ENCODE results near the gene CRYBG2.
"Not testable (repeated sequence)": the region's sequence is repeated elsewhere in the genome, so short reads cannot be mapped to it uniquely, and the experiment has no call there.

CRYBG2 gene

GRCh38 chr1:26317612-26318337 is 36.2 kb downstream of the CRYBG2 start, which contains the start of gene CD52:
CD52 (plus strand) TSS chr1:26317958; CDS start chr1:26318018, 60 bp downstream.
- no peaks in the 10 kb centered on the region for H3K36me3 ChIP-seq (ENCODE audit: control insufficient read depth in 2 of 2, insufficient read depth in 2 of 2, low read length in 2 of 2)
- H3K27me3 ChIP-seq (ENCODE audit: control insufficient read depth in 1 of 2, insufficient read depth in 2 of 2, low read length in 2 of 2) = peaks cover 4 to 8% of the 10 kb centered on the region in 2 donors
- no peaks in the 10 kb centered on the region for H3K9me3 ChIP-seq (ENCODE audit: control insufficient read depth in 2 of 2, low read length in 2 of 2)
- H3K4me1 ChIP-seq (ENCODE audit: control insufficient read depth, insufficient read depth, low read length) = peaks cover 7% of the 10 kb centered on the region
- H3K27ac ChIP-seq (ENCODE audit: low read length) = no peak within 1 kb of the TSS
- H3K9ac ChIP-seq (ENCODE audit: low read length in 2 of 2) = no peak within 1 kb of the TSS
- peak within 1 kb of the TSS in 1 of 2 donors; percentile 15 for H3K4me3 ChIP-seq (ENCODE audit: low read length in 2 of 2)

GRCh38 chr1:26317146-26317545 is 36.8 kb downstream of the CRYBG2 start:
- Histone ChIP-seq H3K27me3 (ENCODE audit: control insufficient read depth in 1 of 2, insufficient read depth in 2 of 2, low read length in 2 of 2) (peaks cover 4 to 8% of the 10 kb centered on the region in 2 donors), H3K4me3 (ENCODE audit: low read length in 2 of 2) (no peak overlapping the region), H3K9me3 (ENCODE audit: control insufficient read depth in 2 of 2, low read length in 2 of 2) (no peaks in the 10 kb centered on the region), H3K9ac (ENCODE audit: low read length in 2 of 2) (no peak overlapping the region), H3K27ac (ENCODE audit: low read length) (no peak overlapping the region), H3K36me3 (ENCODE audit: control insufficient read depth in 2 of 2, insufficient read depth in 2 of 2, low read length in 2 of 2) (no peaks in the 10 kb centered on the region), H3K4me1 (ENCODE audit: control insufficient read depth, insufficient read depth, low read length) (peaks cover 7% of the 10 kb centered on the region)

DNA sequence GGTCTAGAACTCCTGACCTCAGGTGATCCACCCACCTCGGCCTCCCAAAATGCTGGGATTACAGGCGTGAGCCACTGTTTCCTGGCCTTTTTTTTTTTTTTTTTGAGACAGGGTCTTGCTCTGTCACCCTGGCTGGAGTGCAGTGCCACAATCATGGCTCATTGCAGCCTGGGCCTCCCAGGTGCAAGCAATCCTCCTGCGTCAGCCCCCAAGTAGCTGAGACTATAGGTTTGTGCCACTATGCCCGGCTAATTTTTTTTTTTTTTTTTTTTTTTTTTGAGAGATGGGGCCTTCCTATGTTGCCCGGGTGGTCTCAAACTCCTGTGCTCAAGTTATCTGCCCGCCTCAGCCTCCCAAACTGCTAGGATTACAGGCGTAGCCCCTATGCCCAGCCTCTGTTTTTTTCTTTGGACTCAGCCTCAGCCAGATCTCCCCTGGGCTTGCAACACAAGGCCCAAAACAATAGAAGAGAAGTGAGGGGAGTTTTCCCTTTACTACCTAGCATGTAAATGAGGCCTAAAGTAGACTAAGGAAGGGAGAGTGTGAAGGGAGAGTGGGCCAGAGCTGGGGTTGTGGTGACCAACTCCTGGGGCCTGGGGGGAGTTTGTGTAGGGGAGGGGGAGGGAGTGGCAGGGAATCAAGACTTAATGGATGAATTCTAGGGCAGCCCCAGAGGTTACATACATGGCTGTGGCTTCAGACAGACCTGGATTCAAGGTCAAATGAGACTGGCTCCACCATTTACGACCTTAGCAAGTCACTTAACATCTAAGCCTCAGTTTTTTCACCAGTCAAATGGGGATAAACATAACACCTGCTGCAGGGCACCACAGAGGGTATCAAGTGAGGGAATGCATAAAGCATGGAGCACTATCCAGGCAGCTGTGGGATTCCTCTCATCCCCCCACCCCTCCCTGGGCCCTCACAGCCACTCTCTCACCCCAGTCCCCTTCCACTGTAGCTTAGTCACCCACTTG is 37.8 kb downstream of the CRYBG2 start:
- Histone ChIP-seq H3K9ac (ENCODE audit: low read length in 2 of 2) (no peak overlapping the region), H3K27ac (ENCODE audit: low read length) (no peak overlapping the region), H3K27me3 (ENCODE audit: control insufficient read depth in 1 of 2, insufficient read depth in 2 of 2, low read length in 2 of 2) (peaks cover 4 to 8% of the 10 kb centered on the region in 2 donors), H3K4me1 (ENCODE audit: control insufficient read depth, insufficient read depth, low read length) (peaks cover 2% of the 10 kb centered on the region), H3K9me3 (ENCODE audit: control insufficient read depth in 2 of 2, low read length in 2 of 2) (no peaks in the 10 kb centered on the region), H3K4me3 (ENCODE audit: low read length in 2 of 2) (no peak overlapping the region), H3K36me3 (ENCODE audit: control insufficient read depth in 2 of 2, insufficient read depth in 2 of 2, low read length in 2 of 2) (no peaks in the 10 kb centered on the region)

DNA sequence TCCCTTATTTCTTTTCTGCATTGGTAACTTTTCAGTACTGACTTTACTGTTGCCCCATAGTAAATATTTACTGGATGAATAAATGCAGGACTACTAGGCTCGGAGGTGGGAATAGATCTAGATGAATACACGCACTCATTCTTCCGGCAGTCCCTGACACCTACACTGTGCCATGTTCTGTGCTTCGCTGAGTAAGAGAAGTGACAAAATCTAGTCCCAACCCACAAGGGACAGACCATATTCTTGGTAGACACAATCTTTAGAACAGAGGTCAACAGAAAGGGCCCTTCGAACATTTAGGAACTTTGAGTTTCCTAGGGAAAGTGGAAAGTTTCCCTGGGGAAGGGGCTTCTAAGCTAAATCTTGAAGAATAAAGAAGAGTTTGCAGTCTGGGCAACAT is 39.4 kb downstream of the CRYBG2 start:
- Histone ChIP-seq H3K36me3 (ENCODE audit: control insufficient read depth in 2 of 2, insufficient read depth in 2 of 2, low read length in 2 of 2) (no peaks in the 10 kb centered on the region), H3K9me3 (ENCODE audit: control insufficient read depth in 2 of 2, low read length in 2 of 2) (no peaks in the 10 kb centered on the region), H3K9ac (ENCODE audit: low read length in 2 of 2) (no peak overlapping the region), H3K4me3 (ENCODE audit: low read length in 2 of 2) (no peak overlapping the region), H3K4me1 (ENCODE audit: control insufficient read depth, insufficient read depth, low read length) (no peaks in the 10 kb centered on the region), H3K27me3 (ENCODE audit: control insufficient read depth in 1 of 2, insufficient read depth in 2 of 2, low read length in 2 of 2) (peaks cover 0 to 6% of the 10 kb centered on the region in 2 donors), H3K27ac (ENCODE audit: low read length) (no peak overlapping the region)

DNA sequence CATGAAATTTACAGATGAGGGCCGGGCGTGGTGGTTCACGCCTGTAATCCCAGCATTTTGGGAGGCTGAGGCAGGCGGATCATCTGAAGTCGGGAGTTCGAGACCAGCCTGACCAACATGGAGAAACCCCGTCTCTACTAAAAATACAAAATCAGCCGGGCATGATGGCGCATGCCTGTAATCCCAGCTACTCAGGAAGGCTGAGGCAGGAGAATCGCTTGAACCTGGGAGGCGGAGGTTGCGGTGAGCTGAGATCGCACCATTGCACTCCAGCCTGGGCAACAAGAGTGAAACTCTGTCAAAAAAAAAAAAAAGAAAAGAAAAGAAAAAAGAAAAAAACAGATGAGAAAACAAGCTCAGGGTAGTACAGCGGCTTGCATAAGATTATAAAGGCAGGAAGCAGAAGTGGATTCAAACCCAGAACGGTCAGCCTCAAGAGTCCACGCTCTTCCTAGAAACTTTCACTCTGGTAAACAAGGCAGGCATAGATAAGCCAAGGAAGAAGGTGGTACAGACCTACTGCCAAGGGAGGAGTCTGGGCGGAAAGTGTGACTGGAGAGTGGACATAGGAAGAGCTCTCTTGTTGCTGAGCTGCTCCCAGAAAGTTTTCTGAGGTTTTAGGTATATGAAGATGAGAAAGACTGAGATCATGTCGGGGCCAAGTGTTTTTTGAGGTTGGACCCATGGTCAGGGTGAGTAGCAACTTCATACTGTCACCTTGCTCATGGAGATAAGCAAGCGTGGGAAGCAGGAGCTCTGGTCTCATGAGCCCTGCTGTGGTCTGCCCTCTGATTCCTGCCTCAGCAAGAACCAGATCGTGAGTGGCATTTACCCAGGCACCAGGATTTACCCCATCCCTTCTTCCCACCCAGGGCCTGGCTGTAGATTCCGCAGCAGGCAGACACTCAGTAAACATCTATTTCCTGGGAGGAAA is 45.7 kb downstream of the CRYBG2 start:
- not testable (repeated sequence) for H3K27ac ChIP-seq (ENCODE audit: low read length); H3K9ac ChIP-seq (ENCODE audit: low read length in 2 of 2); H3K9me3 ChIP-seq (ENCODE audit: control insufficient read depth in 2 of 2, low read length in 2 of 2); H3K4me3 ChIP-seq (ENCODE audit: low read length in 2 of 2); H3K36me3 ChIP-seq (ENCODE audit: control insufficient read depth in 2 of 2, insufficient read depth in 2 of 2, low read length in 2 of 2); H3K27me3 ChIP-seq (ENCODE audit: control insufficient read depth in 1 of 2, insufficient read depth in 2 of 2, low read length in 2 of 2)
- H3K4me1 ChIP-seq (ENCODE audit: control insufficient read depth, insufficient read depth, low read length) = peaks cover 11% of the 10 kb centered on the region

DNA sequence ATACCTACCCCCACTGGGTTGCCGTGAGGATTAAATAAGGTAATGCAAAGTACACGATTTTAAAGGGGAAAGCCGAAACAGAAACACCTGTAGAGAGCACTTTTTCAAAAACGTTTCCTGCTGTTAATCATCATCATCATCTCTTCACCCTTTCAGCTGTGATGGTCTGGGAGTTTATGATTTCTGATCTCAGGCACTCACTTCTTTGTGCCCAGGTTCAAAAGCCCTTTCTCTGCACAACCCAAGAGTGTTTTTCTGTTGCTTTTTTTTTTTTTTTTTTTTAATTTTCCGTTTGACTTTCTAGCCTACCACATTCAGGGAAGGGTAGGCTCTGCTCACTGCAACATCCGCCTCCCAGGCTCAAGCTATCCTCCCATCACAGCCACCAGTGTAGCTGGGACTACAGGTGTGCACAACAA is 46.6 kb downstream of the CRYBG2 start:
- Histone ChIP-seq H3K27ac (ENCODE audit: low read length) (no peak overlapping the region), H3K36me3 (ENCODE audit: control insufficient read depth in 2 of 2, insufficient read depth in 2 of 2, low read length in 2 of 2) (no peaks in the 10 kb centered on the region), H3K4me3 (ENCODE audit: low read length in 2 of 2) (no peak overlapping the region), H3K9me3 (ENCODE audit: control insufficient read depth in 2 of 2, low read length in 2 of 2) (no peaks in the 10 kb centered on the region), H3K4me1 (ENCODE audit: control insufficient read depth, insufficient read depth, low read length) (peaks cover 11% of the 10 kb centered on the region), H3K9ac (ENCODE audit: low read length in 2 of 2) (peak overlapping the region in 1 of 2 donors; percentile 32), H3K27me3 (ENCODE audit: control insufficient read depth in 1 of 2, insufficient read depth in 2 of 2, low read length in 2 of 2) (no peaks in the 10 kb centered on the region)

DNA sequence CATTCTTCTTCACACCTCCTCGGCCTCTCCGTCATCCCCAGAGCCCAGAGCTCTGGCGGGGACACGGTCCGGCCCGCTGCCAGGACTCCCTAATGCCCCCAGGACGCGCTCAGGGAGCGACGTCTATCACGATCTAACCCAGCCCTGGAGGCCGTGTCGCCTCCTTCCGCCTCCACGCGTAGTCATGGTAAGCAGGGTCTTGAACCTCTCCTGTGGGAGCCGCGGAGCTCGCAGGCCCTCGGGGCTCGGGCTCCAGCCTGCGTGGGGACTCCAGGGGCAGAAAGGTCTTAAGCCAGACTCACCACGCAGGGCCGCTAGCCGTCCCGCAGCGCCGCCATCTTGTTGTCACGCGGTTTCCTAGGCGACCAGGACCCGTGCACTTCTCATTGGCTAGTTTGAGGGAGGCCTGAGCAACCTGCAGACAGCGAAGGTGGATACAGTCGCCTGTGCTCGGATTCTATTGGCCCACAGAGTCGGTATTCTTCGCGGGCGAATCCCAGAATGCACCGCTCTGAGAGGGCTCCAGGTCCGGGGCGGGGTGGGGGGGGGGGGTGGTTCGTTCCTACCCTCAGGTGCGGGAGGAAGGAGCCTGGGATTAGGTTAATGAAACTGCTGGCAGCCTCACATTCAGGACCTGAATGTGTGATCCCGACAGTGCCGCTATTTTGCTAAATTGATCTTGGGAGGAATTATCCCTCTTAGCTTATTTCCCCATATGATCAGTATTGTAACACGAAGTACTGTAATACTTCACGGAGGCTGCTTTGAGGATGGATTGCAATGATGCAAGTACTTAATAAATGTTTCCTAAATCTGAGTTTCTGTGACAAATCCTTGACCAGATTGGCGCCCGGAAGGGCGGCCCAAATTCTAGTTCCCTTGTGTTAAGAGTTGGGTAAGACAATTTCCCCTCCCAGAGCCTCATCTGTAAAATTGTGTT is 47.4 kb downstream of the CRYBG2 start, which contains the start of gene UBXN11:
Gene UBXN11 (minus strand): TSS at position 347 of the 940 bp plus-strand sequence. CDS start 3,753 bp downstream, outside the sequence.
- Histone ChIP-seq H3K9me3 (ENCODE audit: control insufficient read depth in 2 of 2, low read length in 2 of 2) (no peaks in the 10 kb centered on the region), H3K27ac (ENCODE audit: low read length) (peak within 1 kb of the TSS; percentile 6), H3K4me3 (ENCODE audit: low read length in 2 of 2) (peak within 1 kb of the TSS; percentile 77 to 96), H3K4me1 (ENCODE audit: control insufficient read depth, insufficient read depth, low read length) (peaks cover 11% of the 10 kb centered on the region), H3K27me3 (ENCODE audit: control insufficient read depth in 1 of 2, insufficient read depth in 2 of 2, low read length in 2 of 2) (no peaks in the 10 kb centered on the region), H3K9ac (ENCODE audit: low read length in 2 of 2) (peak within 1 kb of the TSS; percentile 80 to 83), H3K36me3 (ENCODE audit: control insufficient read depth in 2 of 2, insufficient read depth in 2 of 2, low read length in 2 of 2) (no peaks in the 10 kb centered on the region)

- Histone ChIP-seq H3K36me3 (ENCODE audit: control insufficient read depth in 2 of 2, insufficient read depth in 2 of 2, low read length in 2 of 2) (no peaks in the 10 kb centered on the region), H3K27ac (ENCODE audit: low read length) (peak overlapping the region; percentile 6), H3K27me3 (ENCODE audit: control insufficient read depth in 1 of 2, insufficient read depth in 2 of 2, low read length in 2 of 2) (no peaks in the 10 kb centered on the region), H3K4me3 (ENCODE audit: low read length in 2 of 2) (peak overlapping the region; percentile 77 to 96), H3K9me3 (ENCODE audit: control insufficient read depth in 2 of 2, low read length in 2 of 2) (no peaks in the 10 kb centered on the region), H3K4me1 (ENCODE audit: control insufficient read depth, insufficient read depth, low read length) (peaks cover 11% of the 10 kb centered on the region), H3K9ac (ENCODE audit: low read length in 2 of 2) (peak overlapping the region; percentile 80 to 83)
These were observed 48.2 kb downstream of the CRYBG2 start for GRCh38 chr1:26305667-26306289.

GRCh38 chr1:26302733-26303405 is 51.1 kb downstream of the CRYBG2 start:
- Histone ChIP-seq H3K9me3 (ENCODE audit: control insufficient read depth in 2 of 2, low read length in 2 of 2) (no peaks in the 10 kb centered on the region), H3K9ac (ENCODE audit: low read length in 2 of 2) (no peak overlapping the region), H3K36me3 (ENCODE audit: control insufficient read depth in 2 of 2, insufficient read depth in 2 of 2, low read length in 2 of 2) (no peaks in the 10 kb centered on the region), H3K4me1 (ENCODE audit: control insufficient read depth, insufficient read depth, low read length) (peaks cover 11% of the 10 kb centered on the region), H3K27me3 (ENCODE audit: control insufficient read depth in 1 of 2, insufficient read depth in 2 of 2, low read length in 2 of 2) (no peaks in the 10 kb centered on the region), H3K4me3 (ENCODE audit: low read length in 2 of 2) (no peak overlapping the region), H3K27ac (ENCODE audit: low read length) (no peak overlapping the region)
